Nephron (organoid): ENCODE measurements around the gene NAALADL1.
"Not testable (repeated sequence)": the region's sequence is repeated elsewhere in the genome, so short reads cannot be mapped to it uniquely, and the experiment has no call there.

ENCODE experiments used
- H3K27ac Mint-ChIP-seq, 3 experiments: 2 replicates each; pipeline ENCODE4 v1.8.0; 2020; ENCODE audit warnings: mixed read lengths in 3 of 3, mild to moderate bottlenecking in 2 of 3, moderate library complexity in 1 of 3
- H3K27me3 Mint-ChIP-seq: 2 replicates; pipeline ENCODE4 v1.8.0; 2021; ENCODE audit warnings: low read depth, mild to moderate bottlenecking, moderate library complexity, mixed read lengths
- H3K36me3 Mint-ChIP-seq: 2 replicates; pipeline ENCODE4 v1.8.0; 2020; ENCODE audit warnings: low read depth, mixed read lengths
- H3K4me1 Mint-ChIP-seq: 2 replicates; pipeline ENCODE4 v1.8.0; 2020; ENCODE audit warnings: mixed read lengths
- H3K4me3 Mint-ChIP-seq, 3 experiments: 2 replicates each; pipeline ENCODE4 v1.8.0; 2020; ENCODE audit warnings: mild to moderate bottlenecking in 3 of 3, mixed read lengths in 3 of 3, moderate library complexity in 2 of 3
- H3K9me3 Mint-ChIP-seq: 2 replicates; pipeline ENCODE4 v1.8.0; 2020; ENCODE audit warnings: mixed read lengths
- CTCF ChIP-seq, 3 experiments: fragments of 200-600 bp; sonication (generic); IDR thresholded peaks; one replicate each; pipeline ENCODE4 v1.5.0; 2021; ENCODE audit warnings: antibody characterized with exemption in 3 of 3; ENCODE audit not compliant: unreplicated experiment in 3 of 3

NAALADL1 gene

GRCh38 chr11:65013130-65013887 is 45.0 kb downstream of the NAALADL1 start:
- H3K4me3 Mint-ChIP-seq = peak overlapping the region; percentile 87 to 94 (median 92)
- H3K27me3 Mint-ChIP-seq = peaks cover 3% of the 10 kb centered on the region
- peak overlapping the region; percentile 96 to 98 (median 97) for H3K27ac Mint-ChIP-seq
- peaks cover 20% of the 10 kb centered on the region for H3K36me3 Mint-ChIP-seq
- H3K4me1 Mint-ChIP-seq = peaks cover 8% of the 10 kb centered on the region
- H3K9me3 Mint-ChIP-seq = peaks cover 4% of the 10 kb centered on the region
- peak in 2 of 3 experiments; percentile 73 to 79 for TF ChIP-seq CTCF (IDR thresholded peaks at IDR 0.05; ENCODE audit: unreplicated experiment in 3 of 3)

GRCh38 chr11:65008873-65009272 is 49.5 kb downstream of the NAALADL1 start:
- Mint-ChIP-seq H3K4me1 (peaks cover 3% of the 10 kb centered on the region), H3K27me3 (peaks cover 6% of the 10 kb centered on the region), H3K4me3 (no peak overlapping the region), H3K27ac (no peak overlapping the region), H3K36me3 (no peaks in the 10 kb centered on the region), H3K9me3 (no peaks in the 10 kb centered on the region)
- TF ChIP-seq CTCF (IDR thresholded peaks at IDR 0.05; ENCODE audit: unreplicated experiment in 3 of 3) = no peak

- H3K4me1 Mint-ChIP-seq = no peaks in the 10 kb centered on the region
- peaks cover 9% of the 10 kb centered on the region for H3K27me3 Mint-ChIP-seq
- H3K36me3 Mint-ChIP-seq = no peaks in the 10 kb centered on the region
- no peaks in the 10 kb centered on the region for H3K9me3 Mint-ChIP-seq
- H3K27ac Mint-ChIP-seq = no peak overlapping the region
- TF ChIP-seq CTCF (IDR thresholded peaks at IDR 0.05; ENCODE audit: unreplicated experiment in 3 of 3) = no peak
- no peak overlapping the region for H3K4me3 Mint-ChIP-seq
Observed at GRCh38 chr11:65008016-65008415, 50.3 kb downstream of the NAALADL1 start.

GRCh38 chr11:65003968-65004367 is 54.4 kb downstream of the NAALADL1 start:
- not testable (repeated sequence) for H3K4me1 Mint-ChIP-seq, H3K9me3 Mint-ChIP-seq, H3K27ac Mint-ChIP-seq, H3K36me3 Mint-ChIP-seq, H3K27me3 Mint-ChIP-seq, H3K4me3 Mint-ChIP-seq

- no peaks in the 10 kb centered on the region for H3K9me3 Mint-ChIP-seq
Observed at GRCh38 chr11:65003282-65003681, 55.1 kb downstream of the NAALADL1 start.

GRCh38 chr11:65002706-65003105 is 55.6 kb downstream of the NAALADL1 start:
- Mint-ChIP-seq H3K4me3 (no peak overlapping the region), H3K27ac (no peak overlapping the region), H3K27me3 (peaks cover 9% of the 10 kb centered on the region), H3K9me3 (no peaks in the 10 kb centered on the region), H3K4me1 (peaks cover 6% of the 10 kb centered on the region), H3K36me3 (no peaks in the 10 kb centered on the region)
- no peak for TF ChIP-seq CTCF (IDR thresholded peaks at IDR 0.05; ENCODE audit: unreplicated experiment in 3 of 3)

More at GRCh38 chr11:65003282-65003681, 55.1 kb downstream of the NAALADL1 start:
- no peak overlapping the region for H3K4me3 Mint-ChIP-seq
- no peak overlapping the region for H3K27ac Mint-ChIP-seq
- H3K27me3 Mint-ChIP-seq = peaks cover 9% of the 10 kb centered on the region
- H3K36me3 Mint-ChIP-seq = no peaks in the 10 kb centered on the region
- no peak for TF ChIP-seq CTCF (IDR thresholded peaks at IDR 0.05; ENCODE audit: unreplicated experiment in 3 of 3)
- H3K4me1 Mint-ChIP-seq = peaks cover 4% of the 10 kb centered on the region
